Ascending aorta (tissue), 2 donors: ENCODE measurements around the gene ARHGEF18. TPM values are rescaled to one million over a fixed set of nuclear protein-coding genes. Genes with fewer than 3 reads are reported as not detected.

Experiments
- DNase-seq, 2 donors: peaks; one replicate each; pipeline ENCODE4 v3.0.0-alpha.2; 2019; ENCODE audit warnings: low spot score in 2 of 2
- H3K27ac ChIP-seq, 2 donors: fragments of 200-600 bp; sonication (generic); one replicate each; pipeline ENCODE4 v1.5.1; 2016 to 2017; ENCODE audit warnings: mild to moderate bottlenecking in 1 of 2
- H3K27me3 ChIP-seq: fragments of 200-600 bp; sonication (generic); one replicate; pipeline ENCODE4 v1.5.1; 2017
- H3K36me3 ChIP-seq, 2 donors: fragments of 200-600 bp; sonication (generic); one replicate each; pipeline ENCODE4 v1.5.1; 2016
- H3K4me1 ChIP-seq, 2 donors: fragments of 200-600 bp; sonication (generic); one replicate each; pipeline ENCODE4 v1.5.1; 2016 to 2017; ENCODE audit warnings: mild to moderate bottlenecking in 1 of 2
- H3K4me3 ChIP-seq, 2 donors: fragments of 200-600 bp; sonication (generic); one replicate each; pipeline ENCODE4 v1.5.1; 2016 to 2017; ENCODE audit warnings: mild to moderate bottlenecking in 1 of 2
- H3K9me3 ChIP-seq, 2 donors: fragments of 200-600 bp; sonication (generic); one replicate each; pipeline ENCODE4 v1.5.1; 2016
- intact Hi-C: fragments of 100-400 bp; cut with DNase I; formaldehyde crosslinking; loops from one replicate; pipeline ENCODE4 v1.15.1; 2023
- total RNA-seq: library from RNA; depleted of rRNA; stranded (reverse); fragments of >200 nt; gene quantifications from one replicate; pipeline ENCODE4 v1.1.0, GENCODE V29; 2016
- TF ChIP-seq, protein P1 (sequence below), 3 experiments: fragments of 200-600 bp in 2 of 3; fragments of 450-650 bp in 1 of 3; sonication (generic) in 2 of 3; IDR thresholded peaks; one replicate each; pipeline ENCODE4 v1.5.1; 2016 to 2019; ENCODE audit warnings: antibody characterized with exemption in 3 of 3, mild to moderate bottlenecking in 1 of 3, moderate library complexity in 1 of 3

ARHGEF18 gene
- total RNA-seq, 1 donor from 2014 or later: 31.3 TPM

GRCh38 chr19:7328647-7329046 lies 20.1 kb upstream of the ARHGEF18 start:
- no peaks in the 10 kb centered on the region for H3K4me1 ChIP-seq
- H3K4me3 ChIP-seq: no peak overlapping the region
- DNase-seq: no peak
- TF ChIP-seq, protein P1, sequence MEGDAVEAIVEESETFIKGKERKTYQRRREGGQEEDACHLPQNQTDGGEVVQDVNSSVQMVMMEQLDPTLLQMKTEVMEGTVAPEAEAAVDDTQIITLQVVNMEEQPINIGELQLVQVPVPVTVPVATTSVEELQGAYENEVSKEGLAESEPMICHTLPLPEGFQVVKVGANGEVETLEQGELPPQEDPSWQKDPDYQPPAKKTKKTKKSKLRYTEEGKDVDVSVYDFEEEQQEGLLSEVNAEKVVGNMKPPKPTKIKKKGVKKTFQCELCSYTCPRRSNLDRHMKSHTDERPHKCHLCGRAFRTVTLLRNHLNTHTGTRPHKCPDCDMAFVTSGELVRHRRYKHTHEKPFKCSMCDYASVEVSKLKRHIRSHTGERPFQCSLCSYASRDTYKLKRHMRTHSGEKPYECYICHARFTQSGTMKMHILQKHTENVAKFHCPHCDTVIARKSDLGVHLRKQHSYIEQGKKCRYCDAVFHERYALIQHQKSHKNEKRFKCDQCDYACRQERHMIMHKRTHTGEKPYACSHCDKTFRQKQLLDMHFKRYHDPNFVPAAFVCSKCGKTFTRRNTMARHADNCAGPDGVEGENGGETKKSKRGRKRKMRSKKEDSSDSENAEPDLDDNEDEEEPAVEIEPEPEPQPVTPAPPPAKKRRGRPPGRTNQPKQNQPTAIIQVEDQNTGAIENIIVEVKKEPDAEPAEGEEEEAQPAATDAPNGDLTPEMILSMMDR (IDR thresholded peaks at IDR 0.05): no peak
- intact Hi-C loops: no loop called here
- no peak overlapping the region for H3K27ac ChIP-seq
- H3K36me3 ChIP-seq: no peaks in the 10 kb centered on the region
- no peaks in the 10 kb centered on the region for H3K27me3 ChIP-seq
- no peaks in the 10 kb centered on the region for H3K9me3 ChIP-seq

- H3K36me3 ChIP-seq: no peaks in the 10 kb centered on the region
These were observed 17.3 kb upstream of the ARHGEF18 start for GRCh38 chr19:7331446-7331845.

DNA sequence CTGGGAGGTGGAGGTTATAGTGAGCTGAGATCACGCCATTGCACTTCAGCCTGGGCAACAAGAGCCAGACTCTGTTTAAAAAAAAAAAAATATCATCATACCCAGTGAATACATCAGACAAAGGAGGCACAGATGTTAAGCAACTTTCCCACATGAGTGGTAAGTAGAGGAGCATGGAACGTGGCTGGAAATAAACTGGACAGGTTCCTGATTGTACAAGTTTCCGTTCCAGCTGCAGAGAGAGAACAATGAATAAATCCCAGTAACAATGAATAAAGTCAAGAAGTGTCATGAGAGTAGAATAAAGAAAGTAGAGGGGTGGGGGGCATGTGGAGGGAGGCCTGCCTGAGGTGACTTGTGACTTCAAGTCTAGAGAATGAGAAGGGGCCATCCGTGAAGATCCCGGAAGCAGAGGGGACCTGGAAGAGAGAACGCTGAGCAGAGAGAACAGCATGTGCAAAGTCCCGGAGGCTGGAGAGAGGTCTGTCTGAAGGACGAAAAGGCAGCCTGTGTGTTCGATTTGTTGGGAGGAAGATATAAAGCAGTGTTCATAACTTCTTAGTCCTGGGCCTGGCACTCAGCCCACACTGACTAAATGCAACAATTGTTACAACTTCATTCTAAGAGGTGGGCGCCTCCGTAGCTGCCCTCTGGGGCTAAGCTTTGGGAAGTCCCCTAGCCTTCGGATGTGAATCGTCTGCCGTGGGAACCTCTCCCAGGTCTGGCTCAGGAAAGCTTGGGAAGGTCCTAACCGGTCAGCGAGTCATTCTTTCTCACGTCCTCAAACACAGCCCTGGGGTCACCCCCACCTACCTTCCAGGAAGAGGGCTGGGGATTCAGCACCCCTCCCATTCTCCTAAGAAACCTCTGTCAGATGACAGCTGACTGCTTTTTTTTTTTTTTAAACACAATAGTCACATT lies 15.3 kb upstream of the ARHGEF18 start:
- no peaks in the 10 kb centered on the region for H3K4me1 ChIP-seq
- no peaks in the 10 kb centered on the region for H3K27me3 ChIP-seq
- H3K36me3 ChIP-seq: no peaks in the 10 kb centered on the region
- no peak overlapping the region for H3K4me3 ChIP-seq
- no peak for DNase-seq
- TF ChIP-seq, protein P1 (IDR thresholded peaks at IDR 0.05): no peak
- no peak overlapping the region for H3K27ac ChIP-seq
- intact Hi-C loops: no loop called here
- H3K9me3 ChIP-seq: no peaks in the 10 kb centered on the region

More at GRCh38 chr19:7331446-7331845, 17.3 kb upstream of the ARHGEF18 start:
- no peaks in the 10 kb centered on the region for H3K27me3 ChIP-seq
- intact Hi-C loops: no loop called here
- H3K27ac ChIP-seq: no peak overlapping the region
- DNase-seq: no peak
- no peaks in the 10 kb centered on the region for H3K9me3 ChIP-seq
- no peaks in the 10 kb centered on the region for H3K4me1 ChIP-seq
- no peak overlapping the region for H3K4me3 ChIP-seq
- TF ChIP-seq, protein P1 (IDR thresholded peaks at IDR 0.05): no peak

GRCh38 chr19:7336321-7336973 lies 12.3 kb upstream of the ARHGEF18 start:
- Histone ChIP-seq H3K27ac (no peak overlapping the region), H3K27me3 (no peaks in the 10 kb centered on the region), H3K4me3 (no peak overlapping the region), H3K4me1 (peaks cover 0 to 5% of the 10 kb centered on the region in 2 donors), H3K36me3 (no peaks in the 10 kb centered on the region), H3K9me3 (no peaks in the 10 kb centered on the region)
- no peak for DNase-seq
- TF ChIP-seq, protein P1 (IDR thresholded peaks at IDR 0.05): no peak
- intact Hi-C loops: no loop called here

- no peaks in the 10 kb centered on the region for H3K36me3 ChIP-seq
- H3K27ac ChIP-seq: no peak overlapping the region
- H3K4me3 ChIP-seq: no peak overlapping the region
- no peaks in the 10 kb centered on the region for H3K9me3 ChIP-seq
- intact Hi-C loops: no loop called here
- peaks cover 0 to 5% of the 10 kb centered on the region in 2 donors for H3K4me1 ChIP-seq
- no peak for DNase-seq
- TF ChIP-seq, protein P1 (IDR thresholded peaks at IDR 0.05): no peak
- H3K27me3 ChIP-seq: no peaks in the 10 kb centered on the region
These were observed 11.2 kb upstream of the ARHGEF18 start for GRCh38 chr19:7337380-7338194.
